H1 (cell line): ENCODE measurements around the gene YIF1B. TPM values are rescaled to one million over a fixed set of nuclear protein-coding genes. Genes with fewer than 3 reads are reported as not detected.

Experiments
- CTCF ChIA-PET: fragments of 300-600 bp; sonication (Branson Sonifier 250); formaldehyde crosslinking; loops from one replicate; lab custom pipeline; 2021; ENCODE audit not compliant: partially characterized antibody; lab: Charles Lee
- POLR2A ChIA-PET: fragments of 300-600 bp; sonication (Branson Sonifier 250); formaldehyde crosslinking; loops from one replicate; lab custom pipeline; 2021; ENCODE audit warnings: inconsistent platforms; ENCODE audit not compliant: partially characterized antibody; lab: Charles Lee
- DNase-seq, 2 experiments: peaks; one replicate each; pipeline versions ENCODE4 v3.0.0 to v3.0.0-alpha.2; 2010 to 2022; ENCODE audit warnings: low spot score in 2 of 2, low read depth in 1 of 2, mixed read lengths in 1 of 2
- FAIRE-seq: peaks from 2 replicates; lab custom pipeline; 2011; peaks lifted over from hg19 to GRCh38; lab: Jason Lieb, UNC
- H2AFZ ChIP-seq: 2 replicates; pipeline ENCODE4 v1.8.1; 2012; ENCODE audit warnings: low read length, inconsistent platforms
- H2AK5ac ChIP-seq: 2 replicates; pipeline ENCODE4 v1.6.1; 2013; ENCODE audit warnings: low read depth, low read length
- H2BK120ac ChIP-seq: replicated peaks from 2 replicates; pipeline ENCODE3; 2013; ENCODE audit warnings: low read depth, low read length, inconsistent platforms
- H2BK12ac ChIP-seq: 2 replicates; pipeline ENCODE4 v1.6.1; 2013; ENCODE audit warnings: low read depth, low read length
- H2BK15ac ChIP-seq: 2 replicates; pipeline ENCODE4 v1.6.1; 2013; ENCODE audit warnings: low read length
- H2BK20ac ChIP-seq: 2 replicates; pipeline ENCODE4 v1.6.1; 2013; ENCODE audit warnings: low read length
- H2BK5ac ChIP-seq: 2 replicates; pipeline ENCODE4 v1.6.1; 2013; ENCODE audit warnings: low read depth, low read length
- H3K14ac ChIP-seq: 2 replicates; pipeline ENCODE4 v1.6.1; 2013; ENCODE audit warnings: inconsistent platforms; ENCODE audit not compliant: insufficient read length
- H3K18ac ChIP-seq: 2 replicates; pipeline ENCODE4 v1.6.1; 2013; ENCODE audit warnings: low read length; ENCODE audit errors: extremely low read depth
- H3K23ac ChIP-seq: 2 replicates; pipeline ENCODE4 v1.6.1; 2013; ENCODE audit warnings: inconsistent platforms; ENCODE audit not compliant: insufficient read length
- H3K23me2 ChIP-seq: 2 replicates; pipeline ENCODE4 v1.6.1; 2013; ENCODE audit warnings: low read depth, low read length
- H3K27ac ChIP-seq: 2 replicates; pipeline ENCODE4 v1.6.1; 2011; ENCODE audit warnings: low read depth, low read length, inconsistent platforms
- H3K27me3 ChIP-seq, 4 experiments: replicated peaks in 1 of 4; 1 replicate in 1 of 4; 2 replicates in 3 of 4; pipeline versions ENCODE4 v1.6.1 to v1.8.1; 2011 to 2013; ENCODE audit warnings: low read length in 3 of 4, mild to moderate bottlenecking in 3 of 4, inconsistent platforms in 2 of 4, mixed read lengths in 2 of 4, moderate library complexity in 1 of 4; ENCODE audit not compliant: control insufficient read depth in 3 of 4, insufficient read depth in 3 of 4; ENCODE audit errors: extremely low read depth in 1 of 4
- H3K36me3 ChIP-seq, 4 experiments: 2 replicates each; pipeline versions ENCODE4 v1.6.1 to v1.8.1; 2011 to 2013; ENCODE audit warnings: mild to moderate bottlenecking in 4 of 4, low read length in 3 of 4, moderate library complexity in 2 of 4, control low read depth in 1 of 4, inconsistent platforms in 1 of 4; ENCODE audit not compliant: insufficient read depth in 4 of 4, control insufficient read depth in 2 of 4
- H3K4ac ChIP-seq: replicated peaks from 2 replicates; pipeline ENCODE3; 2013; ENCODE audit warnings: low read length, low read depth, mixed read lengths, inconsistent platforms; ENCODE audit not compliant: insufficient read length
- H3K4me1 ChIP-seq, 4 experiments: replicated peaks in 1 of 4; 1 replicate in 1 of 4; 2 replicates in 3 of 4; pipeline versions ENCODE4 v1.6.1 to v1.8.1; 2011 to 2013; ENCODE audit warnings: low read length in 3 of 4, inconsistent platforms in 2 of 4, mixed read lengths in 1 of 4; ENCODE audit not compliant: insufficient read depth in 4 of 4, control insufficient read depth in 3 of 4
- H3K4me2 ChIP-seq, 2 experiments: 2 replicates each; pipeline versions ENCODE4 v1.6.1 to v1.8.1; 2011 to 2013; ENCODE audit warnings: low read depth in 2 of 2, low read length in 2 of 2, control low read depth in 1 of 2, inconsistent platforms in 1 of 2, mild to moderate bottlenecking in 1 of 2; ENCODE audit not compliant: insufficient read depth in 1 of 2
- H3K4me3 ChIP-seq, 4 experiments: fragments of 200-600, 300-600 bp in 1 of 4; sonication (generic), shearing (Covaris generic), sonication (Bioruptor Twin) in 1 of 4; 2 replicates each; pipeline versions ENCODE4 v1.5.1 to v1.8.1; 2011 to 2016; ENCODE audit warnings: low read length in 4 of 4, low read depth in 3 of 4, control low read depth in 2 of 4, inconsistent platforms in 2 of 4, mild to moderate bottlenecking in 2 of 4, mixed read lengths in 1 of 4, moderate library complexity in 1 of 4; ENCODE audit not compliant: insufficient read depth in 2 of 4; ENCODE audit errors: extremely low read depth in 1 of 4
- H3K56ac ChIP-seq: replicated peaks from 2 replicates; pipeline ENCODE3; 2013; ENCODE audit warnings: low read depth, mild to moderate bottlenecking, mixed read lengths, low read length, inconsistent platforms; ENCODE audit not compliant: insufficient read length
- H3K79me1 ChIP-seq: 2 replicates; pipeline ENCODE4 v1.6.1; 2013; ENCODE audit warnings: low read depth, low read length, control low read depth
- H3K79me2 ChIP-seq, 2 experiments: 2 replicates each; pipeline versions ENCODE4 v1.6.1 to v1.8.1; 2012 to 2013; ENCODE audit warnings: low read length in 2 of 2, mild to moderate bottlenecking in 2 of 2, inconsistent platforms in 1 of 2; ENCODE audit not compliant: insufficient read depth in 2 of 2, control insufficient read depth in 1 of 2
- H3K9ac ChIP-seq, 4 experiments: replicated peaks in 1 of 4; 1 replicate in 1 of 4; 2 replicates in 3 of 4; pipeline versions ENCODE4 v1.6.1 to v1.8.1; 2011 to 2013; ENCODE audit warnings: low read depth in 3 of 4, low read length in 3 of 4, control low read depth in 2 of 4, mild to moderate bottlenecking in 2 of 4, moderate library complexity in 2 of 4, inconsistent platforms in 1 of 4; ENCODE audit errors: extremely low read depth in 1 of 4
- H3K9me3 ChIP-seq, 2 experiments: 2 replicates each; pipeline versions ENCODE4 v1.6.1 to v1.8.1; 2012 to 2013; ENCODE audit warnings: mild to moderate bottlenecking in 2 of 2, moderate library complexity in 2 of 2, control low read depth in 1 of 2, inconsistent platforms in 1 of 2, low read depth in 1 of 2, low read length in 1 of 2, mixed read lengths in 1 of 2; ENCODE audit not compliant: insufficient read depth in 2 of 2
- H4K20me1 ChIP-seq, 2 experiments: replicated peaks in 1 of 2; 2 replicates each; pipeline versions ENCODE3 to v1.8.1; 2011 to 2013; ENCODE audit warnings: inconsistent platforms in 2 of 2, low read length in 2 of 2, mild to moderate bottlenecking in 1 of 2; ENCODE audit not compliant: insufficient read depth in 2 of 2, control insufficient read depth in 1 of 2
- H4K5ac ChIP-seq: 2 replicates; pipeline ENCODE4 v1.6.1; 2013; ENCODE audit warnings: low read length, low read depth, mixed read lengths, inconsistent platforms; ENCODE audit not compliant: insufficient read length
- H4K8ac ChIP-seq: 2 replicates; pipeline ENCODE4 v1.8.0; 2013; ENCODE audit warnings: mild to moderate bottlenecking, moderate library complexity, low read length, inconsistent platforms; ENCODE audit not compliant: insufficient read depth; ENCODE audit errors: extremely low read depth
- H4K91ac ChIP-seq: replicated peaks from 2 replicates; pipeline ENCODE3; 2013; ENCODE audit warnings: low read length, mixed read lengths, inconsistent platforms; ENCODE audit not compliant: insufficient read length
- HDAC2 ChIP-seq, 2 experiments: fragments of 300-600 bp in 1 of 2; sonication (generic) in 1 of 2; IDR thresholded peaks; 2 replicates each; pipeline ENCODE4 v1.6.1; 2011 to 2012; ENCODE audit warnings: low read depth in 2 of 2, low read length in 2 of 2, mild to moderate bottlenecking in 2 of 2, moderate library complexity in 2 of 2, borderline replicate concordance in 1 of 2, inconsistent platforms in 1 of 2
- POLR2AphosphoS5 ChIP-seq: IDR thresholded peaks from 2 replicates; pipeline ENCODE4 v1.6.1; 2011; ENCODE audit warnings: low read depth, low read length
- RXRA ChIP-seq: IDR thresholded peaks from 2 replicates; pipeline ENCODE4 v1.6.1; 2011; ENCODE audit warnings: low read depth, mild to moderate bottlenecking, low read length, moderate library complexity; ENCODE audit not compliant: insufficient read depth
- SIX5 ChIP-seq: IDR thresholded peaks from 2 replicates; pipeline ENCODE4 v1.6.1; 2011; ENCODE audit warnings: mild to moderate bottlenecking, low read depth, low read length
- WGBS, 2 experiments: shearing (Covaris generic) in 1 of 2; methylation state at CpG; one replicate each; pipeline versions ENCODE4 v1.1.6 to v1.1.7; 2013 to 2015; ENCODE audit warnings: low lambda C conversion rate in 2 of 2, mixed read lengths in 2 of 2, inconsistent platforms in 1 of 2, low coverage in 1 of 2, missing lambda C conversion rate in 1 of 2; ENCODE audit not compliant: insufficient replicate concordance in 2 of 2, insufficient coverage in 1 of 2, insufficient read length in 1 of 2; ENCODE audit errors: extremely low coverage in 1 of 2, missing lambda C conversion rate in 1 of 2; 5-methylcytosine and 5-hydroxymethylcytosine counted together
- polyA plus RNA-seq, 7 experiments: library from polyadenylated mRNA; depleted of rRNA in 3 of 7; stranded (reverse) in 5 of 7; unstranded in 2 of 7; fragments of >200 nt in 5 of 7; fragments of 200-250 nt in 2 of 7; gene quantifications; 1 replicate in 5 of 7; 2 replicates in 1 of 7; 4 replicates in 1 of 7; pipeline versions ENCODE4 v1.2.1 to v1.2.3, GENCODE V29; 2011 to 2013; ENCODE audit warnings: missing spikeins in 2 of 7, mixed read lengths in 2 of 7
- total RNA-seq: library from RNA; stranded (reverse); fragmentation: NEBNext Ultra II Directional; extraction: Animal tissue kit (Norgen Biotek cat#: 25700); gene quantifications from 2 replicates; pipeline ENCODE4 v1.2.1, GENCODE V29; 2021

YIF1B gene
- total and polyA plus RNA-seq, 2 of the 8 experiments (the other 6 are each of a cell fraction or from before 2014, with no cell fraction given) = 89.6 to 305 TPM

DNA sequence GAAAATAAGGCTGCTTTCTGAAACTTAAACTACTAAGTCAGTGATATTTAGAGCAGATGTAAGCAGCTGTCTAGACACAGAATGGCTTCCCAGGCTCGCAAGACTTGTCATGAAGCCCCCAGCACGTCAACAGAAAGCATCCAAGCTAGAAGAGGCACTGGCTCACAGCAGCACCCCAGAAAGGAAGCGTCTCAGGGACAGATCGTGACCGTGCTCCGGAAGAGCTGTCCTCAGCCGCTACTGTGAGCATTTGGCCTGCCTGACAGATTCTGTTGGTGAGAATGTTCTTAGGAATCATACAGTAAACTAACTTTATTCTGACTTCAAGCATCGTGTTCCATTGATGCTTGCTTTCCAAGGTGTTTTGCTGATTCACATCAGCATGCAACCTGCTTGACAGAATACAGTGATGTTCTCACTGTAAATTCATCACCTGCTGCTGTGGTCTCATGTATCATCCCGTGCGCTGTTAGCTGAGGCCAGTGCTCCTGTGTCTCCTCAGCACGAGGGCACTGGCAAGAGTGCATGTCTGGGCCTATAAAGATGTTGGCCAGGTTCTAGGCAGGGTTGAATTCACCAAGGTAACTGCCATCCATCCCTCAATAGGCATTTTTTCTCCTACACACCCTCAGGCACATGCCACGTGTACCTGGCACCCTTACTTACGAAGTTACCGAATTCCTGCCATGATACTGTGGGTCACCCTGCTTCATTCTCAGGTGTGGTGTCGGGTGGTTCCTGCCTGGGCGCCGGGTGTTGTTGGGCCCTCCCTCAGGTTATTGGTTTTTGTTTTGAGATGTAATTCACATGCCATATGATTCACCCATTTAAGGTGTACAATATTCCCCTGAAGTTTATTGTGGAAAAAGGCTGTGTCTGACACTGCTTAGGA, 35.5 kb downstream of the YIF1B start:
- CTCF ChIA-PET = interaction anchor here (1.5 to 2.0 kb wide), 2 partner anchors 8 to 11 kb away, joined by 4 to 12 read pairs; no protein-coding TSS in a partner anchor

More for the DNA sequence above, 35.5 kb downstream of the YIF1B start:
- H2AFZ ChIP-seq = no peak overlapping the region
- H3K23me2 ChIP-seq = no peaks in the 10 kb centered on the region
- no peak overlapping the region for H2BK15ac ChIP-seq
- no peak overlapping the region for H4K91ac ChIP-seq
- no peak overlapping the region for H3K18ac ChIP-seq
- no peak overlapping the region for H2AK5ac ChIP-seq
- no peak overlapping the region for H4K8ac ChIP-seq
- H3K36me3 ChIP-seq = peaks cover 0 to 17% (median 5%) of the 10 kb centered on the region in 4 experiments; a peak in 5 of 8 replicates
- TF ChIP-seq HDAC2 (IDR thresholded peaks at IDR 0.05; ENCODE audit: borderline replicate concordance in 1 of 2, low read depth in 2 of 2, low read length in 2 of 2) (no peak), SIX5 (no peak), POLR2AphosphoS5 (no peak), RXRA (no peak)
- 91% methylated on average over 17 of the region's 17 CpGs; no CpG with 5 or more reads in 1 of the 2 experiments for WGBS, 2 experiments
- no peak overlapping the region for H2BK20ac ChIP-seq
- H2BK12ac ChIP-seq = no peak overlapping the region
- no peak overlapping the region for H3K14ac ChIP-seq
- H4K5ac ChIP-seq = no peak overlapping the region
- H3K27ac ChIP-seq = no peak overlapping the region
- no peak overlapping the region for H2BK5ac ChIP-seq
- H3K4me2 ChIP-seq = no peak overlapping the region
- H3K9me3 ChIP-seq = no peaks in the 10 kb centered on the region
- no peaks in the 10 kb centered on the region; a peak in 1 of 7 replicates for H3K4me1 ChIP-seq
- no peaks in the 10 kb centered on the region for H3K27me3 ChIP-seq
- no peak overlapping the region for H3K23ac ChIP-seq
- H3K4me3 ChIP-seq = no peak overlapping the region
- no peak for DNase-seq
- peaks cover 24 to 32% of the 10 kb centered on the region in 2 experiments for H4K20me1 ChIP-seq
- no peak overlapping the region for H3K9ac ChIP-seq
- no peak overlapping the region for H3K56ac ChIP-seq
- H3K79me1 ChIP-seq = peaks cover 24% of the 10 kb centered on the region
- FAIRE-seq = no peak
- no peak overlapping the region for H2BK120ac ChIP-seq
- peaks cover 8 to 74% of the 10 kb centered on the region in 2 experiments for H3K79me2 ChIP-seq
- POLR2A ChIA-PET = interaction anchor here (0.6 to 3.3 kb wide), 7 partner anchors 11 to 108 kb away, joined by 3 to 12 read pairs (median 3); partner anchors contain the start of genes C19orf33, GGN and SPINT2
- H3K4ac ChIP-seq = no peak overlapping the region
